Karpas-422 (cell line): ENCODE measurements around the gene GNS. TPM values are rescaled to one million over a fixed set of nuclear protein-coding genes. Genes with fewer than 3 reads are reported as not detected.
"Not testable (repeated sequence)": the region's sequence is repeated elsewhere in the genome, so short reads cannot be mapped to it uniquely, and the experiment has no call there.

ENCODE experiments used
- DNase-seq: peaks from one replicate; pipeline ENCODE4 v3.0.0-alpha.2; 2015
- H2AFZ ChIP-seq: fragments of 200-600 bp; sonication (generic); 2 replicates; pipeline ENCODE4 v1.6.1; 2014; ENCODE audit warnings: antibody characterized with exemption, low read length, mixed read lengths
- H3K27ac ChIP-seq: fragments of 200-600 bp; sonication (generic); 2 replicates; pipeline ENCODE4 v1.5.1; 2014; ENCODE audit warnings: mild to moderate bottlenecking, low read length, moderate library complexity
- H3K27me3 ChIP-seq: fragments of 200-600 bp; sonication (generic); 2 replicates; pipeline ENCODE4 v1.6.1; 2014; ENCODE audit warnings: low read length, mixed read lengths
- H3K36me3 ChIP-seq: fragments of 200-600 bp; sonication (generic); 2 replicates; pipeline ENCODE4 v1.6.1; 2014; ENCODE audit warnings: low read length, mixed read lengths; ENCODE audit not compliant: insufficient read depth
- H3K4me1 ChIP-seq: fragments of 200-600 bp; sonication (generic); 2 replicates; pipeline ENCODE4 v1.6.1; 2014; ENCODE audit warnings: mild to moderate bottlenecking, low read length, mixed read lengths
- H3K4me2 ChIP-seq: fragments of 200-600 bp; sonication (generic); 2 replicates; pipeline ENCODE4 v1.6.1; 2014; ENCODE audit warnings: low read length, low read depth, mild to moderate bottlenecking; ENCODE audit not compliant: poor library complexity, severe bottlenecking
- H3K4me3 ChIP-seq: fragments of 200-600 bp; sonication (generic); 2 replicates; pipeline ENCODE4 v1.5.1; 2014; ENCODE audit warnings: mild to moderate bottlenecking, antibody characterized with exemption, low read length, mixed read lengths
- H3K79me2 ChIP-seq: fragments of 200-600 bp; sonication (generic); 2 replicates; pipeline ENCODE4 v1.6.1; 2014; ENCODE audit warnings: mild to moderate bottlenecking, low read length, mixed read lengths
- H3K9ac ChIP-seq: fragments of 200-600 bp; sonication (generic); 2 replicates; pipeline ENCODE4 v1.6.0; 2014; ENCODE audit warnings: low read length
- H3K9me2 ChIP-seq: fragments of 200-600 bp; sonication (generic), shearing (Covaris generic); replicated peaks from 2 replicates; pipeline ENCODE4 v1.6.0; 2014; ENCODE audit warnings: mild to moderate bottlenecking, low read length, moderate library complexity; ENCODE audit not compliant: insufficient read depth
- H3K9me3 ChIP-seq: fragments of 300-700, 200-600 bp; sonication (generic); 2 replicates; pipeline ENCODE4 v1.6.1; 2014; ENCODE audit warnings: low read length, mixed read lengths
- H4K20me1 ChIP-seq: fragments of 200-600 bp; sonication (generic); 2 replicates; pipeline ENCODE4 v1.6.1; 2014; ENCODE audit warnings: mild to moderate bottlenecking, antibody characterized with exemption, low read length, low read depth; ENCODE audit not compliant: insufficient read depth
- total RNA-seq: library from RNA; depleted of rRNA; stranded (reverse); fragments of >200 nt; shearing (Covaris generic); gene quantifications from 2 replicates; pipeline ENCODE4 v1.2.3, GENCODE V29; 2014; ENCODE audit warnings: low replicate concordance

GNS gene
- total RNA-seq, 1 experiment from 2014 or later = 49.5 TPM

GRCh38 chr12:64699504-64700115 is 59.6 kb downstream of the GNS start:
- Histone ChIP-seq H3K9ac (no peak overlapping the region), H4K20me1 (no peaks in the 10 kb centered on the region), H3K4me2 (no peak overlapping the region), H3K4me3 (no peak overlapping the region), H3K79me2 (0 out of 2 replicates have a peak, but pooled peaks cover 5% of the 10 kb centered on the region), H3K27ac (no peak overlapping the region), H3K9me3 (no peaks in the 10 kb centered on the region), H3K9me2 (no peaks in the 10 kb centered on the region), H3K36me3 (peaks cover 19% of the 10 kb centered on the region; the same call in 1 of the 2 replicates), H2AFZ (no peak overlapping the region), H3K4me1 (peaks cover 46% of the 10 kb centered on the region), H3K27me3 (no peaks in the 10 kb centered on the region)
- DNase-seq = no peak

DNA sequence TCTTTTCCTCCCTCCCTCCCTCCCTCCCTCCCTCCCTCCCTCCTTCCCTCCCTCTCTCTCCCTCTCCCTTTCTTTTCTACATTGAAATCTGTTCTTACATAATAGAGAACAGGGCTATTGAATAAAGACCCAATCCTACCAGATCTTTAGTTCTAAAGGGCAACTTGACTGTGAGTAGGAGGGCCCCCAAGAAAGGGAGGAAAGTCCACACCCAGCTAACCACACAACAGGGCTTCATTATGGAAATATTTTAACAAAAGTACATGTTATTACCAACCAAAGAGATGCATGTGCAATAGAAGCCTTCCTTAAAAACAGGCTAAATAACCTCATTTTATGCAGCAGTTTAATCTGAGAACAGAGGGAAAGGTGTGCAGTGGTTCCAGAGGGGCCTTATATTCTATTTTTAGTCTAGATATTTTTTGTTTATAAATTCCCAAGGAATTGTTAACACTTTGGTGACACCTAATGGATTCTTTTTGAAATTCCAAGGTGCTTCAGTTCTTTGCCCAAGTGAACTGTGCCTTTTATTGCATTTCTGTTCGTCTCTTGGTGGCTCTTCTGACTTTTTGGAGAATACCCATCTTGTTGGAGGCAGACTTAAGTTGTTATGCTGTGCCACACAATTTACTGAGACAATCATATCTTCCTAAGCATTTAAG is 63.0 kb downstream of the GNS start:
- Histone ChIP-seq H4K20me1 (no peaks in the 10 kb centered on the region), H3K27me3 (no peaks in the 10 kb centered on the region), H3K4me1 (peaks cover 40% of the 10 kb centered on the region), H3K9me3 (no peaks in the 10 kb centered on the region), H3K27ac (no peak overlapping the region), H3K4me2 (no peak overlapping the region), H3K9ac (no peak overlapping the region), H3K36me3 (peaks cover 21% of the 10 kb centered on the region; the same call in 1 of the 2 replicates), H3K79me2 (peaks cover 6% of the 10 kb centered on the region; the same call in 1 of the 2 replicates), H3K4me3 (no peak overlapping the region), H2AFZ (no peak overlapping the region), H3K9me2 (no peaks in the 10 kb centered on the region)
- DNase-seq = no peak

DNA sequence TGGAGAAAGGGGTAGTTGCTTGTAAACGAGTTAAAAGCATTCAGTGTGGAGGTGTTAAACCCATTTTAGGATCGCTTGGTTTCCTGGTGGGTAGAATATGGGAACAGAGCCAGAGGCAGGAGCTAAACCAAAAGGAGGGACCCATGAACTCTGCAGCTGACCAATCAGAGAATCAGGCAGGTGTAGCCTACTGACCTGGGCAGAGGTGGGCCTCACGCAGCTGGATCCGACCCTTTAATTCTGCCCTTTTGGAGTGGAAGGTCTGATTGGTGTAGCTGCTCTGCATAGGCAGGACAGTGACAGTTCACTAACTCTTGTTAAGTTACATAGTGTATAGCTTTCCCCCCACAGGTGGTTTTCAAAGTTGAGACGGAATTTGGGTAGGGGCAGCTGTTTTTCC is 63.7 kb downstream of the GNS start:
- H3K9me2 ChIP-seq = no peaks in the 10 kb centered on the region
- no peak overlapping the region for H3K4me2 ChIP-seq
- H3K27me3 ChIP-seq = no peaks in the 10 kb centered on the region
- peaks cover 33% of the 10 kb centered on the region for H3K4me1 ChIP-seq
- no peak overlapping the region for H3K4me3 ChIP-seq
- no peak for DNase-seq
- H2AFZ ChIP-seq = no peak overlapping the region
- peaks cover 7% of the 10 kb centered on the region; the same call in 1 of the 2 replicates for H3K79me2 ChIP-seq
- H3K9ac ChIP-seq = no peak overlapping the region
- no peaks in the 10 kb centered on the region for H4K20me1 ChIP-seq
- peaks cover 21% of the 10 kb centered on the region; the same call in 1 of the 2 replicates for H3K36me3 ChIP-seq
- H3K9me3 ChIP-seq = no peaks in the 10 kb centered on the region
- H3K27ac ChIP-seq = no peak overlapping the region

- Histone ChIP-seq H3K79me2 (peaks cover 13% of the 10 kb centered on the region), H3K27ac (no peak overlapping the region), H3K9ac (no peak overlapping the region), H3K9me2 (no peaks in the 10 kb centered on the region), H2AFZ (no peak overlapping the region), H3K27me3 (no peaks in the 10 kb centered on the region), H3K4me1 (peaks cover 26% of the 10 kb centered on the region), H3K4me3 (no peak overlapping the region), H4K20me1 (no peaks in the 10 kb centered on the region), H3K9me3 (no peaks in the 10 kb centered on the region), H3K36me3 (peaks cover 22% of the 10 kb centered on the region; the same call in 1 of the 2 replicates), H3K4me2 (no peak overlapping the region)
- DNase-seq = no peak
Measured at GRCh38 chr12:64694130-64695040, 64.8 kb downstream of the GNS start.

- Histone ChIP-seq H3K4me1 (peaks cover 13% of the 10 kb centered on the region), H3K36me3 (peaks cover 28% of the 10 kb centered on the region; the same call in 1 of the 2 replicates), H3K4me3 (no peak overlapping the region), H3K27me3 (no peaks in the 10 kb centered on the region), H3K79me2 (peaks cover 33% of the 10 kb centered on the region), H3K4me2 (no peak overlapping the region), H4K20me1 (no peaks in the 10 kb centered on the region), H3K9ac (no peak overlapping the region), H3K9me2 (no peaks in the 10 kb centered on the region), H3K27ac (no peak overlapping the region), H2AFZ (no peak overlapping the region), H3K9me3 (no peaks in the 10 kb centered on the region)
- no peak for DNase-seq
Measured at GRCh38 chr12:64691795-64692583, 67.2 kb downstream of the GNS start.

GRCh38 chr12:64691227-64691794 is 67.9 kb downstream of the GNS start:
- H3K4me1 ChIP-seq = peaks cover 8% of the 10 kb centered on the region; the same call in 1 of the 2 replicates

GRCh38 chr12:64690236-64690635 is 69.0 kb downstream of the GNS start:
- not testable (repeated sequence) for H4K20me1 ChIP-seq, DNase-seq, H3K4me1 ChIP-seq, H3K4me3 ChIP-seq, H3K9me2 ChIP-seq, H2AFZ ChIP-seq, H3K27ac ChIP-seq, H3K4me2 ChIP-seq, H3K9me3 ChIP-seq, H3K9ac ChIP-seq, H3K27me3 ChIP-seq
- H3K36me3 ChIP-seq = peaks cover 31% of the 10 kb centered on the region; the same call in 1 of the 2 replicates
- H3K79me2 ChIP-seq = peaks cover 40% of the 10 kb centered on the region

More at GRCh38 chr12:64691227-64691794, 67.9 kb downstream of the GNS start:
- Histone ChIP-seq H3K27ac (no peak overlapping the region), H4K20me1 (no peaks in the 10 kb centered on the region), H3K4me2 (no peak overlapping the region), H3K36me3 (peaks cover 28% of the 10 kb centered on the region; the same call in 1 of the 2 replicates), H3K27me3 (no peaks in the 10 kb centered on the region), H3K9me3 (no peaks in the 10 kb centered on the region), H3K79me2 (peaks cover 33% of the 10 kb centered on the region), H3K9me2 (no peaks in the 10 kb centered on the region), H2AFZ (no peak overlapping the region), H3K9ac (no peak overlapping the region), H3K4me3 (no peak overlapping the region)
- DNase-seq = no peak
